Measurements from ENCODE around the gene NALCN.

DNA sequence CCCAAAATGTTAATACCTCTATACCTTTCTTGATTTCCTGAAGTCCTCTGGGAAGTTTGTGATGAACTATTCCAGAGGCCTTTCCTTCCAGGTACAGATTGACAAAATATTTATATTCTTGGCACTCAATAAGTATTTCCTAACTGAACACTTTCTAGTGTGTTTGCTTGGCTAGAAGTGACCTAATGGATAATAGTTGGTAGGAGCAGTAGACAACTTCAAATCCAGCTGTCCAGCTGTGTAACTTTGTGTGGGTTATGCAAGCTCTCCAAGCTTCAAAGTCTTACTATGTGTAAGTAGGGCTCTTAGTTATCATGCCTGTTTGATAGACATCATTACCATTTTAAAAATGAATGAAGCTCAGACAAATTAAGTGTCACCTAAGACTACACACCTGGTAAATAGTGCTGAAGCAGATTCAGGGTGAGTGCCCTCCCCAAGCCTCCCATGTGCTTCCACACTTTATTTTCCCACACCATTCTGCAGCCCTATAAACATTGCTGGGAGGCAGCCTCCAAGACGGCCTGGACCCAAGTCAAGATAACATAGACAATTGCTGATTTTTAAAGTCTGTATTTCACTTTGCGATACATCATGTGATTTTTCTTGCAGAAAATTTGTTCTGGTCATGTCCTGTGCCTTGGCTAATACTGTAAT, 196.6 kb downstream of the NALCN start:
- TF ChIP-seq, protein P1, sequence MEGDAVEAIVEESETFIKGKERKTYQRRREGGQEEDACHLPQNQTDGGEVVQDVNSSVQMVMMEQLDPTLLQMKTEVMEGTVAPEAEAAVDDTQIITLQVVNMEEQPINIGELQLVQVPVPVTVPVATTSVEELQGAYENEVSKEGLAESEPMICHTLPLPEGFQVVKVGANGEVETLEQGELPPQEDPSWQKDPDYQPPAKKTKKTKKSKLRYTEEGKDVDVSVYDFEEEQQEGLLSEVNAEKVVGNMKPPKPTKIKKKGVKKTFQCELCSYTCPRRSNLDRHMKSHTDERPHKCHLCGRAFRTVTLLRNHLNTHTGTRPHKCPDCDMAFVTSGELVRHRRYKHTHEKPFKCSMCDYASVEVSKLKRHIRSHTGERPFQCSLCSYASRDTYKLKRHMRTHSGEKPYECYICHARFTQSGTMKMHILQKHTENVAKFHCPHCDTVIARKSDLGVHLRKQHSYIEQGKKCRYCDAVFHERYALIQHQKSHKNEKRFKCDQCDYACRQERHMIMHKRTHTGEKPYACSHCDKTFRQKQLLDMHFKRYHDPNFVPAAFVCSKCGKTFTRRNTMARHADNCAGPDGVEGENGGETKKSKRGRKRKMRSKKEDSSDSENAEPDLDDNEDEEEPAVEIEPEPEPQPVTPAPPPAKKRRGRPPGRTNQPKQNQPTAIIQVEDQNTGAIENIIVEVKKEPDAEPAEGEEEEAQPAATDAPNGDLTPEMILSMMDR (IDR thresholded peaks at IDR 0.05; ENCODE audit: insufficient read depth, low read depth, low read length): no peak
- no peak for TF ChIP-seq EZH2 (IDR thresholded peaks at IDR 0.05; ENCODE audit: insufficient read depth, low read length)

All from astrocyte (in vitro differentiated cells and primary cell).